ENCODE results near the gene USH1C.

USH1C gene

DNA sequence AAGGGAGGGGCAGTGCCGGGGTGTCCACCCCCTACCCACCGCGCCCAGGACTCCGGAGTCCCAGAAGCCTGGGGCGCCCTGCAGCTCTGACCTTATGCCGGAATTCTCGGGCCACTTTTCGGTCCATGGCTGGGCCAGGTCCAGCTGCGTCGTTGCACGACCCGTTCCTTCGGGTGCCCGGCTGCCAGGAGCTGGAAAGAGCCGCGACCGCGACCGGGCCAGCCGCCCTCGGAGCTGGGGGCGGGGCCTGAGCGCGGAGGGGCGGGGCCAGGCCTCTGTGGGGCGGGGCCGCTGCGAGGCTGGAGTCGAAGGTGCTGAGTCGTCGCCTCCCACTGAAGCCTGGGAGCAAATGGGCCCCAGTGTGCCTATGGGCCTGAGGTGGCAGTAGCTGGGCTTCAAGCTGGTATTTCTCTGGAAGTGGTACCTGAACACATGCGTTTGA lies at the start of gene USH1C:
TSS of gene USH1C (minus strand) at position 236 of the 442 bp plus-strand sequence. CDS start at position 127, 109 bp downstream.
- DNase-seq (ENCODE audit: low read depth in 1 of 2, low spot score in 1 of 2) = peak in 1 of 2 donors; percentile 11

DNA sequence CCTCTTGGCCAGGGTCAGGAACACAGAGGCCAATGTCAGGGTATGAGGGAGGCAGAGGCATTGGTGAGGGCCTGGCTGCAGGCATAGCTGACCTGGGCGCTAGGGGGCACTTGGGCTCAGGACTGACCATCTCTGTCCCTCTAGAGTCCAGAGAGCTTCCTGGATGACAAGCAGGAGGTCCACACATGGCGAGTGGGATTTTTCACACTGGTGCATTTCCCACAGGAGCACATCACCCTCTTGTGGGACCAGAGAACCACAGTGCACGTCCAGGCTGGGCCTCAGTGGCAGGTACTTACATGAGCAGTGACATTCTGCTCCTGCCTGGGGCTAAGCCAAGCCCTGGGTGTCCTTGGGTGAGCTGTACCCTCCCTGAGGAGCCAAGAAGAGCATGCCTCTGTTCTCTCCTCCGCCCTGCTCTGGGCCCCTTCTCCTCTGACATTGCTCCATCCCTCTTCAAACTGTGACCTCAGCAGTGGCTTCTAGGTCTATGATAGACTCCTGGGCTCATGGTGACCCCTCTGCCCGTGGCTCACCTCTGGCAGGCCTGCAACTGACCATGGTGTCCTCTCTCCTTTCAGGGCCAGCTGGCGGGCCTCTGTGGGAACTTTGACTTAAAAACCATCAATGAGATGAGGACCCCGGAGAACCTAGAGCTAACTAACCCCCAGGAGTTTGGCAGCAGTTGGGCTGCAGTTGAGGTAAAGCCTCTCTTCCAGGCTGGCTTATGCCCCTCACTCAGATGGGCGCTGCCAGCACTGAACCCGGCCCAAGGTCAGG lies 49.4 kb upstream of the USH1C start:
- no peak for DNase-seq (ENCODE audit: low read depth in 1 of 2, low spot score in 1 of 2)

DNA sequence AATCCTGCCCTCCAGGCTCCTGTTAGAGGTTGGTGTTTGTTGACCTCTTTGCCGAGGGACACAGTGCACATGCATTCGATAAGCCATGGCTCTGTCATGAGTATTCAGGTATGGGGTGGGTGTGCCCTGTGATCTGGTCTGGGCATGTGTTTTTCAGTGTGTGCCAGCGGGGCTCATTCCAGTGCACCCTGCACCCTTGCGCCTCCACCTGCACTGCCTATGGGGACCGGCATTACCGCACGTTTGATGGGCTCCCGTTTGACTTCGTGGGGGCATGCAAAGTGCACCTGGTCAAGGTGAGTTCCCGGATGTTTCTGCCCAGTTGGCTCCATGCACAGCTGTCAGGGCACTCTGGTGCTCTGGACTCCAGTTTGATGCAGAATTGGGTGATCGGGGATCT lies 47.1 kb upstream of the USH1C start:
- DNase-seq (ENCODE audit: low read depth in 1 of 2, low spot score in 1 of 2) = no peak

DNA sequence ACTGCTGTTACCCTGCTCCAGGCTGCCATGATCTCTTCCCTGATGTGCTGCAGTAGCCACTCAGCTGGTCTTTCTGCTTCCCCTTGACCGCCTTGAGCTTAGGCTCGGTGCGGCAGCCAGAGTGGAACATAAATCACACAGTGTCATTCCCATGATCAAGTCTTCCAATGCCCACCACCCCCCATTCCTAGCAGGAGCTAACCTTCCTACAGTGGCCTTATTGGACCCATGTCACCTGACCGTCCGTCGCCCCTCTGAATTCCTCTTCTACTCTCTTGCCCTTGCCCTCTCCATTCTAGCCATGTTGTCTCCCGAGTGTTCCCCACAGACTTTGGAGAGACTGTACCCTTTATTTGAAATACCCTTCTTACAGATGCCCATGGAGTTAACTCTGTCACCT lies 46.2 kb upstream of the USH1C start:
- no peak for DNase-seq (ENCODE audit: low read depth in 1 of 2, low spot score in 1 of 2)

DNA sequence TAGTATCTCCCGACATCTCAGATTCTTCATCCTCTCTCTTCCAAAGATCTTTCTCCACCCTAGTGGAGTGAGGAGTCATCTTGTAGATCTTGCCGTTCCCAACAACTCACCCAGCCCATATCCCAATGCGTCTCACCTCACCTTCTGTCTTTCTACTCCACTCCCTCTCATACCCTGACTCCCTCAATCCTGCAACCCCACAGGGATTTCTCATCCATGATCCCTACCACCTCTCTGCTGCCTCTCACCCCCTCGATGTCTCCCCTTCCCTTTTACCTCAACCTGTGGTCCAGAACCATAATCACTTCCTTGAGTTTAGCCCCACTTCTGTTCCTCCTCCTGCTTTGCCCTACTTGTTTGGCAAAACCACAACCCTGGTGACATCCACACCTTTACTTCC lies 44.5 kb upstream of the USH1C start:
- DNase-seq (ENCODE audit: low read depth in 1 of 2, low spot score in 1 of 2) = no peak

DNA sequence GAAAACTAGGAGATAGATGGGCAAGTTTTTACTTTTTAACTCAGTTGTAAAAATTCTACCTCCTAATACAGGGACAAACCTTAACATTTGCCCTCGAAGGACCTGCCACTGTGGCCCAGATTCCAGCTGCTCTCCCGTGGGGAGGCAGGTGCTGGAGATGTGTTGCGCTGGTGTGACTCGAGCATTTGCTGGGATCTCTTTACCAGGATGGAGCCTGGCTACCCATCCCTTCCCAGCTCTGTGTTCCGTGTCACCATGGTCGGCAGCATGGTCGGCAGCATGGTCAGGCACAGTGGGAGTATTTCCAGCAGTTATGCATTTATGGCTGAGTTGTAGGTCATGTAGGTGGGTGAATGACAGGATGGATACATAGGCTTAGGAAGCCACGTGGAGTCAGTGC lies 44.0 kb upstream of the USH1C start:
- DNase-seq (ENCODE audit: low read depth in 1 of 2, low spot score in 1 of 2) = no peak

DNA sequence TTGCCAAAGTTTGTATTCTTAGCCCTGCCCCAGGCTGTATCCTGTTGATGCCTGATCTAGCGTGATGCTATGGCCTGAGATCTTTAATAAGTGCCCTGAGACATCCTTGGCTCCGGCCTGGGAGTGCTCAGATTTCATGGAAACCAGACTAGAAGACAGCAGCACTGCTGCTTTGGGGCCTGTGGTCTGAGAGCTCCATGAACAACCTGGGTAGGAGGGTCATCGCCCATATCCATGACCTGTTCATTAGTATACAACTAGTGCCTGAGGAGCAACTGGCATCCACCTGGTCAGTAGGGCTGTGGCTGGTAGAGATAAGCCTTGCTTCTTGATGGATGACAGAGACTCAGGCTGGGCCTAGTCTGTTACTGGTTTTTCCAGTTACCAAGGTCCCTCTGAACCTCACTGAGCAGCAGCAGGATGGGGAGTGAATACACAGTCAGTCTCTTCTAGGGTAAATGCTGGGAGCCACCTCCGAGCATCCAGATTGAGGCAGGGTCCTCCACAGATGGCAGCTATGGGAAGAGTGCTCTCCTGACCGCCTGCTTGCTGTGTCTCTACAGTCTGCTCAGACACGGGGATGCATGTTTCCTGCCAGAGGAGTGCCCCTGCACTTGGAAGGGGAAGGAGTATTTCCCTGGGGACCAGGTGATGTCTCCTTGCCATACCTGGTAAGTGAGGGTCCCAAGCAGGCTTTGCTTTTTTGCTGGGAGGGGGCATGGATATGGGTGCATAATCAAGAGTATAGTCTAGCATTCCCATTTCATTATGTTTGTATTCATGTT lies 41.9 kb upstream of the USH1C start:
- DNase-seq (ENCODE audit: low read depth in 1 of 2, low spot score in 1 of 2) = no peak

DNA sequence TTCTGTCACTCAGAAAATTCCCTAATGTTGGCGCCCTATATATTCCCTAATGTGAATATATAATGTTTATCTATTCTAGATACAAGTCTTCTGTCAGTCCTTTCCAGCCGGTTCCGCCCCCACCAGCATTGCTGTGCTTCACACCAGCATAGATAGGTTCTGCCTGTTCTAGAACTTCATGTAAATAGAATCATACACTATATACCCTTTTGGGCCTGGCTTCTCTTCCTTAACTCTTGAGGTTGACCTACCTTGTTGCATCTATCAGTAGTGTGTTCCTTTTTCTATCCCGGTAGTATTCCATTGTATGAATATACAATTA lies 37.5 kb upstream of the USH1C start:
- no peak for DNase-seq (ENCODE audit: low read depth in 1 of 2, low spot score in 1 of 2)

DNA sequence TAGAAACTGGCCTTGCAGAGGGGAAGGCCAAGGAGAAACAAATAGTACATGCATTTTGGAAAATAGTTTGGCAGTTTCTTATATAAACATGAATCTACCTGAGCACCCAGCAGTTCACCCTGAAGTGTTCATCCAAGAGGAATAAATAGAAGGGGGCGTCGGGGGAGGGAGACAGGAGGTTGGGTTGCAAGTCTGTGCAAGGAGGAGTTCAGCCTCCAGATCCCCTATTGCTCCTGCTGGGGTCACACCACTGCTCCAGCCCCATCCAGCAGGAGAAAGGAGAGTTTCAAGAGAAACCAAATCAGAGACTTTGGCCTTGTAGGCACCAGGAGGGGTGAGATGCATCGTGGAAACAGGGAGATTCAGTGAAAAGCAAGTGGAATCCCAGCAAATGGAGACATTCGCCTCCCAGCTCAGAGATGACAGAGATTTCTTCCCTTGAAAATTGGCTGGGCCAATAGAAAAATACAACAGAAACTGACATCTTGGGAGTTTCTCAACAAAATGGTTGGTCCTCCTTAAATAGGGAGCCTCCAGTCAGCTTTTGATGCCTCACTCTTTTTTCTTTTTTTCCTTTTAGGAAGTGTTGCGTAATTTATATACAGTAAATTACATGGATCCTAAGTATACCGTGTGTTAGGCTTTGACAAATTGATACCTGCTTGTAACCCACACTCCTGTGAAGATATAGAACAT lies 37.0 kb upstream of the USH1C start:
- DNase-seq (ENCODE audit: low read depth in 1 of 2, low spot score in 1 of 2) = no peak

DNA sequence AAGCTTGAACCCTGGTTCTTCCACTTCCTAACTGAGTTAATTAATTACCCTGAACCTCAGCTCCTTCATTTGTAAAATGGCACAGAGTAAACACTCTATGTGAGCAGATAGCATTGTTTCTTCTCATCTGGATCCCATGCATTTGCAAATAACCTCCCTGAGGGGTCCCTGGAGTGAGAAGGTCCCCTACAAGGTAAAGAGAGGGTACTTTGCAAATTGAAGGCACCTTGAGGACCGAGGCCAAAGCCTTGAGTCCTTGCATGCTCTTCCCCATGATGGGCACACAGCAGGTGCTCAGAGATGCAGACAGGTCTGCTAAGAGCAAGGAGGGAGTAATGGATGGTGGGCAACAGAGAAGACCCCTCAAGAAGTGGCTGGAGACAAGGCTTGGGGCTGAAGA lies 36.1 kb upstream of the USH1C start:
- no peak for DNase-seq (ENCODE audit: low read depth in 1 of 2, low spot score in 1 of 2)

DNA sequence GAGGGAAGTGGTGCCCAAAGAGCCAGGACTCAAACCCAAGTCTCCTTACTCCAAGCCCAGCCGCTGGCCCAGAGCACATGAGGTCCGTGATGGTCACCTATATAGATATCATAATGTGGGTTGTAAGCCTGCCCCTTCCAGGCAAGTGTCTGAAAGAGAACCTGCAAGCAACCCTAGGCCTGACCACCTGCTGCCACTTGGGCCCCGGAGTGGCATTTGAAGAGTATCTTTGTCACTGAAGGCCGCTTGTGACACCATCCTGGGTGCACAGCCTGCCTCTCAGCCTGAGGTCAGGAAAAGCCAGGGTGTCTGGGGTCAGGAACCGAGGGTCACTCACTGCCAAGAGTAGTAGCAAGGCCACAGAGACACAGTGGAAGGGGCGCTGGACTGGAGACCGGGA lies 35.2 kb upstream of the USH1C start:
- no peak for DNase-seq (ENCODE audit: low read depth in 1 of 2, low spot score in 1 of 2)

DNA sequence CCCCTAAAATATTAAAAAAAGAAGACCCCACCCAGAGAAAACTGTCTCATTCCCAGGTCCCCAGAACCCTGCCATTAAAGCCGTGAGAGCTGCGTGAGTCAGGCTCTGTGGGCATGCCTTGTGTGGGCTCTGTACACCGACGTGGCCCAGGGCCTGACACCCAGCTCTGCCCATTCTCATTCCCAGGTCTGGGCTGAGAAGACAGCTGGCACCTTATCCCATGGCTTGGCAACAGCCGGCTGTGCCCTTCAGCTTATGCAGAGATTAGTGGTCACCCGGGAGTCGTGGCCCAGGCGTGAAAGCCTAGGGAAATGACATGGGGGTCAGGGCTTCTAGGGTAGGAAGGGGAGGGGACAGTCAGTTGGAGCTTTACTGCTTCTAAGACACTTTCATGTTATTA lies 34.7 kb upstream of the USH1C start:
- DNase-seq (ENCODE audit: low read depth in 1 of 2, low spot score in 1 of 2) = no peak

DNA sequence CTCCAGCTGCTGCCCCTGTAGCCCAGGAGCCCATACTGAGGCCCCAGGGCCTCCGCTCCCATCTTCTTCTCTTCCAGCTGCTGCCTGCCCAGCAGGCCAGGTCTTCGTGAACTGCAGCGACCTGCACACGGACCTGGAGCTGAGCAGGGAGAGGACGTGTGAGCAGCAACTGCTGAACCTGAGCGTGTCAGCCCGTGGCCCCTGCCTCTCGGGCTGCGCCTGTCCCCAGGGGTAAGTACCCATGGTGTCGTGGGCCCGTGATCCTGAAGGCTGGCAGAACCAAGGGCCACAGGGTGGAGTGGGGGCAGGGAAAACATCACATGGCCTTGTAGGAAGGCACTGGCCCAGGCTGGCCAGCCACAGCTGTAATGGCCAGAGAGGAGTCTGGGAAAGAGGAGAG lies 34.1 kb upstream of the USH1C start:
- DNase-seq (ENCODE audit: low read depth in 1 of 2, low spot score in 1 of 2) = no peak

DNA sequence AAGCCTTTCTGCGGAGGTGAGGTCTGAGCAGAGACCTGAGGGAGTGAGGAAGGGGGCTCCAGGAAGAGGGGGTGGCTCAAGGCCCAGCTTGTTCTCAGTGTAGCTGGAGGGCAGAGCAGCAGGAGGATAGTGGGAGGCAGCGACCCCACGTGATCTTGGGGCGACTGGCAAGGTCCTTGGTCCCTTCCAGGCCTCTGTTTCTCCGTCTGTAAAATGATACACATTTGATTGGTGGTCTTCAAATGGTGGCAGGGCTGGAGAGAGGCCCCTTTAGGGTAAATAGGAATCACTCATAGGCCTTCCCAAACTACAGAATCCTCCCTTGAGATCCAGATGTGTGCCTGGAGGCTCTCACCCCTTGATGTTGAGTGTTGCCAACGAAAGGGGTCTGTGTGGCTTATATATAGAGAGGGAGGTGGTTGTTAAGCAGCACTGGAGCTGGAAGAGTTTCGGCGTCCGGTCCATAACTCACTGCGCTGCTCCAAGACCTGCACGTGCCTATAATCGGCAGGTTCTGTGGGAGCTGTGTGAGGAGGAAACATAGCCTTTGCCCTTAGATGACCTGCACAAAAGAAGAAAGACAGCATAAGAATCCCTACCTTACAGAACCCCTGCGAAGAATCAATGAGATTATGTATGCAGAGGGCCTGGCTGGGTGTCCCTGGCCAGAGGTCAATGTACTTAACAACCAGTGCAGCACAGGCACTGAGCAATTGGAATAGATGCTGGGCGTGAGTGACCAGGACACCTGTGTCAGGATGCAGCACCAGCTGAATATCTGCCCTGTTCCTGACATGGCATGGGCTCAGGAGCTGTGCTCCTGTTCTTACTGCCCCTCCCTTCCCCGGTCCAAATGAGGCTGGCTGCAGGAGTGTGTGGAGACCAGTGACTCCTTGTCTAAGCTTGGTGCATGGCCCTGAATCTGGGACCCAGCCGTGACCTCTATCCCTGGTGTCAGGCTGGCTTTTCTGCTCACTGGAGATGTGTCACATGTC lies 31.5 kb upstream of the USH1C start:
- DNase-seq (ENCODE audit: low read depth in 1 of 2, low spot score in 1 of 2) = no peak

DNA sequence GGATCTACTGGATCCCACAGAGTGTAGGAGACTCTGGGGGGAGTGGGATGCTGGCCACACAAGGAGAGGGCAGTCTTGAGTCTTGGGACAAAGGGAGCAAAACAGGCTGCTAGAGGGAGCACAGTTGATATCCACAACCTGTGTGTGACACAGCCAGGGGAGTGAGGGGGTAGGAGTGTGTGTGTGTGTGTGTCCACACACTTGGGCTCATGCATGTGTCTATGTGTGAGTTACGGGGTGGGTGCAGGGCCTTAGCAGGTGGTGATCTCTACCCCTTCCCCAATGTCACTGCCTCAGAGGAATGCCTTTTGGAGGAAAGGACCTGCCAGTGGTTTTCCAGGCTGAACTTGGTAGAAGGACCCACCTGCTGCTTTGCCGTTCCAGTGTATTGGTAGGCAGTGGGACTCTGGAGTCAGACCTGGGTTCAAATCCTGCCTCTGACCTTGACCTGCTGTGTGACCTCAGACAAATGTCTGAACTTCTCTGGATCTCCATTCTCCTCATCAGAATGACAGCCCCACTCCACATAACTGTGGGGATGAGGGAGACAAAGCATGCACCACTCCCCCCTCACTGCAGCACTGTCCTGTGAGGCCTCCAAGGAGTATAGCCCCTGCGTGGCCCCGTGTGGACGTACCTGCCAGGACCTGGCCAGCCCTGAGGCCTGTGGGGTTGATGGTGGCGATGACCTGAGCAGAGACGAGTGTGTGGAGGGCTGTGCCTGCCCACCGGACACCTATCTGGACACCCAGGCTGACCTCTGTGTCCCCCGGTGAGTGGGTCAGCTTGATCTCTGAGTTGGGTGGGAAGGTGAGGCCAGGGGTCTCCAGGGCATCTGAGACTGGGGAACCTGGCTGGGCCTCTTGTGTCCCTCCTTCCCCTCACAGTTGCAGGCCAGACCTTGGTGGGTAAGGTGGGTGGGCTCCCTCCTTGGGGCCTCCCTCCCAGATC lies 30.2 kb upstream of the USH1C start:
- DNase-seq (ENCODE audit: low read depth in 1 of 2, low spot score in 1 of 2) = no peak

DNA sequence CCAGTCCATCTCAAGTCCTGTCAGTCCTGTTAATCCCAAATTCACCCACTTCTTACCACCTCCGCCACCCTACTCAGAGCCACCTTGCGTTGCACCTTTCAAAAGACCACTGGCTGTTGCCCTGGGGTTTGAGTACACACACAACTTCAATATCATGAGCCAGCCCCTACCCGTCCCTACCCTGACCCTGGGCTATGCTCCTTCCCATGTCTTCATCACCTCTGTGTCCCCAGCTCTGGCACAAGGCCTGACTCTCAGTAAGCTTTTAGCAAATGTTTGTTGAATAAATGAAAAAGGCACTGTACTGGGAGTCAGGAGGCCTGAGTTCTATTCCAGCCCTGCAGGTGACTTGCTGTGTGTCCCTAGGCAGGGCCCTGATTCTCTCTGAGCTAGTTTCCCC lies 29.3 kb upstream of the USH1C start:
- no peak for DNase-seq (ENCODE audit: low read depth in 1 of 2, low spot score in 1 of 2)

DNA sequence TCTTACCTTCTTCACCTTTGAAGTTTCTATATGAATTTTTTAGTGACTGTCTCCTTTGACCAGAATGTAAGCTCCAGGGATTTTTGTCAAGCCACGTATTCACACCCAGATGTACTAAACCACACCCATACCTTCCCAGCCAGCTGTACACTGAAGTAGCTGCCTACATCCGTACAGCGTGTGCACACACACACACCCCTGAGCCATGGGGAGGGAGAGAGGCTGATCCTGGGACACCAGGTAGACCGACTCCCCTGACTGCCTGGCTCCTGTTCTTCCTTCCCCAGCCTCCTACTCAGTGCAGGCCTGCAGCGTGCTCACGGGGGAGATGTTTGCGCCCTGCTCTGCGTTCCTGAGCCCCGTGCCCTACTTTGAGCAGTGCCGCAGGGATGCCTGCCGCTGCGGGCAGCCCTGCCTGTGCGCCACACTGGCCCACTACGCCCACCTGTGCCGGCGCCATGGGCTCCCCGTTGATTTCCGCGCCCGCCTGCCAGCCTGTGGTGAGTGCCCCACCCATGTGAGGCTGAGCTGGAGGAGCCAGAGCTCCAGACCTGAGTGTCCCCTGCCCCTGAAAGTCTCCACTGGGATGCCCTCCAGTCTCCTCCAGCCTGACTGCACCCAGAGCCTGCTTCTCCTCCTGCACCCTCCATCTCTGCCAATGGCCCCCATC lies 28.7 kb upstream of the USH1C start:
- no peak for DNase-seq (ENCODE audit: low read depth in 1 of 2, low spot score in 1 of 2)

DNA sequence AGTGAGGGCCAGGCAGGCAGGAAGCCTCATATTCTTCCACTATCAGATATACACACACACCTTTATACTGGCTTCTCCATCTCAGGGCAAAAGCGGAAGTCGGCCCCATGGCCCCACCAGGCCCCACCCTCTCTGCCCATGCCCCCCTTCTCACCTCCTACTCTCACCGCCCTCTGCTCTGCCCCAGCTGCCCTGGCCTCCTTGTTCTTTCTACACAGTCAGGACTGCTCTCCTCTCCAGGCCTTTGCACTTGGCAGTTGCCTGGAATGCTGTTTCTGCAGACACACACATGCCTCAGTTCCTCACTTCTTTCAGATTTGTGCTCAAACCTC lies 28.1 kb upstream of the USH1C start:
- DNase-seq (ENCODE audit: low read depth in 1 of 2, low spot score in 1 of 2) = no peak
